Measurements from ENCODE around the gene PDZD4. TPM values are rescaled to one million over a fixed set of nuclear protein-coding genes. Genes with fewer than 3 reads are reported as not detected.

Gene PDZD4
- total and polyA plus RNA-seq, 2 of the 4 experiments (the other 2 are of a cell fraction) = under 0.01 to 0.38 TPM

DNA sequence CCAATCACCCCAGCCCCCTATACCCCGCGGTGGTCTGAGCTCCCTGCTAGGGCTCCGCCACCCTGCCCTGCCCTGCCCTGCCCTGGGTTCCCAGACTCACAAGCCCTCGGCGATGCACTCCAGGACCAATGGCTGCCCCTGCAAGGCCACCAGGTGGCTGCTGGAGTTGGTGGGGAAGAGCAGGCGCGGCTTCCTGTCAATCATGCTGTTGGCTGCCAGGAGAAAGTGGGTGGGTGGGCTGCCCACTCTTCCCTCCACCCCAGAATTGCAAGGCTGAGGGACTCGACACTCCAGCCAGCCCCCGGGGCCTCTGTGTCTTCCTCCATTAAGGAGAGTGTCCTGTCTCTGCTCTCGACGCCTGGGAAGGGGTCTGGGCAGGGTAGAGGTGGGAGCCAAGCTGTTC lies 39.9 kb upstream of the PDZD4 start:
- CTCF ChIA-PET = interaction anchor here (0.6 kb wide), 1 partner anchor 21 kb away, joined by 4 read pairs; no protein-coding TSS in a partner anchor
- H3K14ac ChIP-seq (replicated peaks; ENCODE audit: low read depth, low read length) = no peak overlapping the region
- no peaks in the 10 kb centered on the region for H3K36me3 ChIP-seq (ENCODE audit: control insufficient read depth, insufficient read depth, low read length)
- intact Hi-C loops (cut with micrococcal nuclease) = no loop called here
- no peaks in the 10 kb centered on the region for H3K79me1 ChIP-seq (ENCODE audit: low read depth in 1 of 2, low read length in 2 of 2)
- H3K9ac ChIP-seq (ENCODE audit: low read depth, low read length) = no peak overlapping the region
- H4K91ac ChIP-seq (ENCODE audit: insufficient read depth, low read depth, low read length) = no peak overlapping the region
- no peak overlapping the region for H3K56ac ChIP-seq (ENCODE audit: extremely low read depth, insufficient read depth, low read length)
- no peak overlapping the region for H2AK5ac ChIP-seq (ENCODE audit: low read depth, low read length)
- H3K27me3 ChIP-seq (ENCODE audit: control insufficient read depth, insufficient read depth, low read length) = peaks cover 18% of the 10 kb centered on the region
- H2AK9ac ChIP-seq (replicated peaks; ENCODE audit: low read depth, low read length, poor library complexity) = no peak overlapping the region
- no TSS peak for BruUV-seq (replicated peaks)
- in situ Hi-C loops (cut with MboI; ENCODE audit: low sequenced_read_pairs) = no loop called here
- no peak overlapping the region for H3K4ac ChIP-seq (ENCODE audit: low read depth, low read length)
- H3K18ac ChIP-seq (ENCODE audit: low read depth, low read length) = no peak overlapping the region
- no peak overlapping the region for H2BK5ac ChIP-seq (ENCODE audit: low read depth, low read length, poor library complexity, severe bottlenecking)
- no peak overlapping the region for H2BK20ac ChIP-seq (ENCODE audit: low read depth, low read length)
- H3K9me1 ChIP-seq (ENCODE audit: insufficient read depth, low read length) = no peaks in the 10 kb centered on the region
- H3K23ac ChIP-seq (ENCODE audit: low read depth, low read length) = no peak overlapping the region
- no peak overlapping the region for H3K27ac ChIP-seq (ENCODE audit: insufficient read depth, low read length)
- no peak overlapping the region for H3K4me2 ChIP-seq (ENCODE audit: low read depth, low read length)
- DNase-seq (no peak), ATAC-seq (ENCODE audit: low read depth) (no peak)
- WGBS, 2 experiments (ENCODE audit: extremely low coverage in 2 of 2, insufficient read length in 1 of 2) = no CpG with 5 or more reads among the region's 11 CpGs
- H4K5ac ChIP-seq (ENCODE audit: low read depth, low read length) = no peak overlapping the region
- dilution Hi-C loops (cut with HindIII; ENCODE audit: low sequenced_read_pairs, unreplicated experiment) = no loop called here
- H3K4me1 ChIP-seq (ENCODE audit: control insufficient read depth, insufficient read depth, low read length) = no peaks in the 10 kb centered on the region
- POLR2A ChIA-PET (ENCODE audit: unreplicated experiment) = no interaction called here
- no peak overlapping the region for H4K8ac ChIP-seq (ENCODE audit: low read depth in 2 of 2, low read length in 2 of 2)
- H2BK15ac ChIP-seq (ENCODE audit: low read depth, low read length) = no peak overlapping the region
- H2BK120ac ChIP-seq (ENCODE audit: low read depth, low read length) = no peak overlapping the region
- H2AFZ ChIP-seq (replicated peaks; ENCODE audit: low read length, poor library complexity) = no peak overlapping the region
- TF ChIP-seq, protein P1, sequence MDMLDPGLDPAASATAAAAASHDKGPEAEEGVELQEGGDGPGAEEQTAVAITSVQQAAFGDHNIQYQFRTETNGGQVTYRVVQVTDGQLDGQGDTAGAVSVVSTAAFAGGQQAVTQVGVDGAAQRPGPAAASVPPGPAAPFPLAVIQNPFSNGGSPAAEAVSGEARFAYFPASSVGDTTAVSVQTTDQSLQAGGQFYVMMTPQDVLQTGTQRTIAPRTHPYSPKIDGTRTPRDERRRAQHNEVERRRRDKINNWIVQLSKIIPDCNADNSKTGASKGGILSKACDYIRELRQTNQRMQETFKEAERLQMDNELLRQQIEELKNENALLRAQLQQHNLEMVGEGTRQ (IDR thresholded peaks at IDR 0.05; ENCODE audit: low read depth, low read length) = no peak
- TF ChIP-seq RFX5 (IDR thresholded peaks at IDR 0.05; ENCODE audit: low read depth, low read length) (no peak), SMC3 (IDR thresholded peaks at IDR 0.05; ENCODE audit: low read depth, low read length) (no peak), FOS (IDR thresholded peaks at IDR 0.05; ENCODE audit: low read depth, low read length) (no peak), RCOR1 (IDR thresholded peaks at IDR 0.05; ENCODE audit: insufficient replicate concordance, low read length) (no peak), MAZ (IDR thresholded peaks at IDR 0.05; ENCODE audit: borderline replicate concordance, low read depth, low read length) (no peak)
- no peak overlapping the region for H3K4me3 ChIP-seq (ENCODE audit: insufficient read depth, low read depth, low read length)
- no peaks in the 10 kb centered on the region; the same call in 1 of the 2 replicates for H4K20me1 ChIP-seq (ENCODE audit: insufficient read depth, low read length)
- H3K9me3 ChIP-seq (ENCODE audit: control insufficient read depth, insufficient read depth, low read length) = peaks cover 5% of the 10 kb centered on the region

All from IMR-90 (cell line).